GM12891 (cell line): Measurements from ENCODE around the gene CSH2.
"Not testable (repeated sequence)": the region's sequence is repeated elsewhere in the genome, so short reads cannot be mapped to it uniquely, and the experiment has no call there.

Experiments
- DNase-seq: peaks from one replicate; pipeline ENCODE4 v3.0.0; 2011; ENCODE audit warnings: low spot score; ENCODE audit not compliant: insufficient read length
- FAIRE-seq: peaks from 2 replicates; lab custom pipeline; 2011; peaks lifted over from hg19 to GRCh38; lab: Jason Lieb, UNC
- PAX5 ChIP-seq: IDR thresholded peaks from 2 replicates; pipeline ENCODE4 v1.6.1; 2011; ENCODE audit warnings: low read length, moderate library complexity, mild to moderate bottlenecking; ENCODE audit not compliant: insufficient read depth, severe bottlenecking
- POLR2A ChIP-seq: IDR thresholded peaks from 2 replicates; pipeline ENCODE4 v1.6.1; 2011; ENCODE audit warnings: low read depth, low read length, control low read depth
- POLR2AphosphoS5 ChIP-seq: IDR thresholded peaks from 2 replicates; pipeline ENCODE4 v1.6.1; 2011; ENCODE audit warnings: low read depth, low read length, control low read depth
- POU2F2 ChIP-seq: IDR thresholded peaks from 2 replicates; pipeline ENCODE4 v1.6.1; 2011; ENCODE audit warnings: low read depth, mild to moderate bottlenecking, control low read depth, low read length, moderate library complexity
- SPI1 ChIP-seq: IDR thresholded peaks from 2 replicates; pipeline ENCODE4 v1.6.1; 2011; ENCODE audit warnings: low read depth, low read length, control low read depth
- TAF1 ChIP-seq: IDR thresholded peaks from 2 replicates; pipeline ENCODE4 v1.6.1; 2011; ENCODE audit warnings: low read depth, low read length, control low read depth

Gene CSH2

DNA sequence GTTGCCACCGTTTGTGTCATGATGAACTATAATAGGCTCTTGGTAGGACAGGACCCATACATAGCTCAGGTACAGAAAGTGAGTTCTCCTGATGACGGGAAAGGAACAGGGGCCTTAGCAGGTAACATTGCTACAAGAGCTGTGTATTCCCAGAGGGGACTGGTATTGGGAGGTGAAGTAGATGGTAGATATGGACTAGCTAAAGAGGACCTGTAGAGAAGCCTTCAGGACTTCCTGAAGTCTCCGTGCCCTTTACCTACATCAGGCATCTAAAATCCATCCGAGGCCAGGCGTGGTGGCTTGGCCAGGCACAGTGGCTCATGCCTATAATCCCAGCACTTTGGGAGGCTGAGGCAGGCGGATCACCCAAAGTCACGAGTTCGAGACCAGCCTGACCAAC is 18.3 kb downstream of the CSH2 start:
- FAIRE-seq (no peak), DNase-seq (no peak)
- TF ChIP-seq POU2F2 (no peak), POLR2A (no peak), POLR2AphosphoS5 (no peak), PAX5 (no peak), TAF1 (no peak), SPI1 (no peak)

DNA sequence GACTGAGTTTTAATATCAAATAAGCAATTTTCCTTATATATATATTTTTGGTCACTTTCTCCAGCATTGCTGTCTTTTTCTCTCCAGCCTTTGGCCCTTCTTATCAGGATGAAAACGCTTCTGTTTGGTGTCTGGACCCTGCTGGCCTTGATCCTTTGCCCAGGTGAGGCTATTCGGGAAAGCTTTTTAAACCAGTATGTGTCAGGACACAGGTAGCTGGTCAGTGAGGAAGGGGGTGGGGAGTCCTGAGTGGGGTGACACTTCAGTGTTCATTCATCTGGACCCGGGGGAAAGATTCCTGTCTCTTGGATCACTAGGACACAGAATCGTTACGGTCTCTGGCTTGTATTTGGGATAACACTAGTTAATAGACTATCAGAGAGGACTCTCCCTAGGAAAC is 18.8 kb downstream of the CSH2 start:
- no peak for TF ChIP-seq PAX5
- no peak for TF ChIP-seq POLR2AphosphoS5
- no peak for TF ChIP-seq TAF1
- TF ChIP-seq SPI1: no peak
- TF ChIP-seq POU2F2: no peak
- TF ChIP-seq POLR2A: no peak
- FAIRE-seq: no peak
- DNase-seq: no peak

DNA sequence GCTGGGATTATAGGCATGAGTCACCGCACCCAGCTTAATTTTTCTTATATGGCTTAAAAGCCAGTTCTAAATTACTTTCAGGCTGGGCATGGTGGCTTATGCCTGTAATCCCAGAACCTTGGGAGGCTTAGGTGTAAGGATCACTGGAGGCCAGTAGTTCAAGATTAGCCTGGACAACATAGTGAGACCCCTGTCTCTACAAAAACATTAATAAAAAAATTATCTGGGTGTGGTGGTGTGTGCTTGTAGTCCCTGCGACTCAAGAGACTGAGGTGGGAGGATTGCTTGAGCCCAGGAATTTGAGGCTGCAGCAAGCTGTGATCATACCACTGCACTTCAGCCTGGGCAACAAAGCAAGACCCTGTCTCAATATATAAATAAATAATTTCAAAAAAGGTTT is 20.2 kb downstream of the CSH2 start:
- FAIRE-seq: no peak
- TF ChIP-seq TAF1 (no peak), POU2F2 (no peak), PAX5 (no peak), POLR2AphosphoS5 (no peak), SPI1 (no peak), POLR2A (no peak)
- DNase-seq: no peak

DNA sequence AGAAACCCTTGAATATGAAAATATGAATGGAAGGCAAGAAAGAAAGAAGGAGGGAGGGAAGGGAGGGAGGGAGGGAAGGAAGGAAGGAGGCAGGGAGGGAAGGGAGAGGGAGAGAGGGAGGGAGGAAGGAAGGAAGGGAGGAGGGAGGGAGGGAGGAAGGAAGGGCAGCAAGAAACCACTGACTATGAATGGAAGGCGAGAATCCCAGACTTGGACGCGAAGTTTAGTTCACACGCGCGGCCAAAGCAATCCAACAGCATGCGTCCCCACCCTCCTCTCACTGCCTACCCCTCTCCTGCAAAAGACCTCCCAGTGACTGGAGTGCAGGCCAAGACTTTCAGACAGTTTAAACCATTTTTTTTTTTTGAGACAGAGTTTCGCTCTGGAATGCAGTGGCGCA is 23.1 kb downstream of the CSH2 start:
- TF ChIP-seq PAX5: no peak
- TF ChIP-seq TAF1: no peak
- TF ChIP-seq POLR2A: no peak
- no peak for TF ChIP-seq SPI1
- TF ChIP-seq POU2F2: no peak
- TF ChIP-seq POLR2AphosphoS5: no peak
- DNase-seq (no peak), FAIRE-seq (no peak)

DNA sequence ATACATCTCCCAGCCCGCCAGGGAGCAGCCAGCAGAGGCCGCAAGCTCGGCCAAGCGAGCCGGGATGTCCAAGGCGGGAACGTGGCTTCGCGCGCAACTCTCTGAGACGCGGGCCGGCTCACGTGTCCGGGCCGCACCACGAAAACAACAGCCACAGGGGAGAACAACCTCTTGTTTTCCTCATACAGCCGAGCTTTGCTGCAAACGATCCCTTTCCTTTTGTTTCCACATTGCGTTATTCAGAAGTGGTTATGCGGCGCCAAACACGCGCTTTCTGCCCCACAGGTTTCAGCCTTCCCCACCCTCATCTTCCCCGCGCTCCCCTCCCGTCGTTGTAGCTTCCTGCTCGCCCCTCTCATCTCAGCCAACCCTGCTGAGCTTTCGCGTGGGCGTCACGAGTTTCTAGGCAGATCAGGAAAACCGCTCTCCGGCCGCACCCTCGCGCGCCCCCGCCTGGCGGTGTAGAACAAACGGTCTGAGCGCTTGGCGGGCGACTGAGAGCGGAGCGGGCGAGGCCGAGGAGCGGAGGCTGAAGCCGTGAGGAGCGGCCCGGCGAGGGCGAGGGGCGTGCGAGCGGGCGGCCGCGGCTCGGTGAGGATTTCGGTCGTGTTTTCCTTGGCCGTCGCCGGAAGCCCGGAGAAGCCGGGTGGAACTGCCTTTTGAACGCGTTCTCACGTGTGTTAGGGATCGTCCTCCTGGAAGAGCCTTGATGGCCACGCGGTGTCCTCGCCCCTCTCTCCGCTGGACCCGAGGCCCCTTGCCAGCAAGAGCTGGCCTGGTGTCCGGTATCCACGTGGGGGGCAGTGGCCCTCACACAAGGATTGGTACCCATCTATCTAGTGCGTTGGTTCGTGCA is 24.4 kb downstream of the CSH2 start:
- FAIRE-seq: peak; percentile 91
- TF ChIP-seq TAF1 (no peak), POU2F2 (peak; percentile 74; the same call in 1 of the 2 replicates), SPI1 (no peak), PAX5 (peak; percentile 59), POLR2A (no peak), POLR2AphosphoS5 (no peak)
- DNase-seq: peak; percentile 97

DNA sequence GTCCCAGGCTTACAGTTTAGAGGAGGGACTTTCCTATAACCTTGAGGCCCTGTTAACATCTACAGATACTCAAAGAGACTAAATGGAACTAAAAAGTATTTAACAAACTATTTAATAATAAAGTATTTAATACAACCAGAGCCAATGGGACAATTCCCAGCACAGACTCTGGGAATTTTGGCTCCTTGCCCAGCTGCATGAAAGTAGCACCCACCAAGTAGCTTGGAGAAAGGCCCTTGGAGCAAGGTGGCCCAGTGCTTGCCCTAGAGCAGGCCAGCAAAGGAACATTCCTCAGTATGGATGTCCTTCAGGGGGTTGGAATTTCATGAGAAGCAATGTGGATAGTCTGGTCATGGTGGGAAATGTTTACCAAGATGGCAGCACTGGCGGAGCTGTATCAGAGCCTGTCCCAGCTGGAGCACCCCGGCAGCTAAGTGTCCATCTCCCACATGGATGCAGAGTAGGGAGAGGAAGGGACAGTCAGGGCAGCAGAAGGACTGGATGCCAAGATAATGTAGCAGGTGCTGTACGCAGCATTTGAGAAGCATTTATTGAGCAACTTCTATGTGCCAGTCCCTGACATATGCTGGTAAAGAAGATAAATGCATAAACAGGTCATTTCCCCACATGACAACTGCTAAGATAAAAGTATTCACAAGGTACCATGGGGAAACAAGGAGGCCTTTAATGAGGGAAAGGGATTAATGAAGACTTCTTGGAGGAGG is 25.8 kb downstream of the CSH2 start:
- no peak for FAIRE-seq
- TF ChIP-seq POU2F2 (no peak), POLR2A (no peak), PAX5 (no peak), TAF1 (no peak), POLR2AphosphoS5 (no peak), SPI1 (no peak)
- no peak for DNase-seq

DNA sequence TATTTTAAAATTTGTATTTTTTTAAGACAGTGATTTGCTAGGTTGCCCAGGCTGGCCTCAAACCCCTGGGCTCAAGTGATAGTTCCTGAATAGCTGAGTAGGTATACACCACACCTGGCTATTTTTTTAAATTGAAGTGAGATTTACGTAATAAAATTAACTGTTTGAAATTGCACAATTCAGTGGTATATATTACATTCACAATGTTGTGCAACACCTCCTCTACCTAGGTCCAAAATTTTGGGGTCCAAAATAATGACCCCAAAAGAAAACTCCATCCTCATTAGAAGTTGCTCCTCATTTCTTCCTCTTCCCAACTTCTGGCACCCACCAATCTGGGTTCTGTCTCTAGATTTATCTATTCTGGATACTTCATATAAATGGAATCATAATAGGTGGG is 28.0 kb downstream of the CSH2 start:
- DNase-seq (no peak), FAIRE-seq (no peak)
- no peak for TF ChIP-seq TAF1
- no peak for TF ChIP-seq POU2F2
- TF ChIP-seq PAX5: no peak

DNA sequence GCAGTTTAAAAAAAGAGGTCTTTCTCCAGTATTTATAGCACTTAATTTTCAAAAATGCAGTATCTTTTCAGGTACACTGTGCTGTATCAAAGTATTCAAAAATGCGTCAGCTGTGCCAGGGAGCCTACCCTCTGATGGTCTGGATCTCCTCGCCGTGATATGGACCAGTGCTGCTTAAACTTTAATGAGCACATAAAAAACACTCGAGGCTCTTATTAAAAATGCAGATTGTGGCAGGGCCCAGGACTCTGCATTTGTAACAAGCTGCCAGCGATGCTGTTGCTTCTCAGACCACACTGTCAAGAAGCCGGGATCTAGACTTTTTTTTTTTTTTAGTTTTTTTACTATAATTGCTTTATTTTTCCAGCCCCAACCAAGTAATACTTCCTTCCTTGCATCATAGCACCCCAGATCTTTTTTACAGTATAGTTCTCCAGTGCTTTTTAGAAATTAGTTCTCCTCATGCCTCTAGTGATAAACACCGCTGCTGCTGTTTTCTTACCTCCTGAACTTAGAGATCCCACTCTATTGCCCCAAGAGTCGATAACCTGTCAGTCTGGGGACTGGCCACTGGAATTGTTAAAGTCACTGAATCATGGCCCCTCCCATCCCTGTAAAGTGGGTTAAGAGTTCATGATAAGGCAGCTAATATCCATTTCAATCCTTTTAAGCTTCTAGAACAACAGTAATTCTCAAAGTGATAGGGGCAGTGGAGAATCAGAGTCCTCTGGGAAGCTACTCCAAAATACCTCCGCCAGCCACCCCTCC is 29.4 kb downstream of the CSH2 start:
- TF ChIP-seq POLR2A (no peak), POLR2AphosphoS5 (no peak), TAF1 (no peak)
- no peak for FAIRE-seq
- no peak for DNase-seq

DNA sequence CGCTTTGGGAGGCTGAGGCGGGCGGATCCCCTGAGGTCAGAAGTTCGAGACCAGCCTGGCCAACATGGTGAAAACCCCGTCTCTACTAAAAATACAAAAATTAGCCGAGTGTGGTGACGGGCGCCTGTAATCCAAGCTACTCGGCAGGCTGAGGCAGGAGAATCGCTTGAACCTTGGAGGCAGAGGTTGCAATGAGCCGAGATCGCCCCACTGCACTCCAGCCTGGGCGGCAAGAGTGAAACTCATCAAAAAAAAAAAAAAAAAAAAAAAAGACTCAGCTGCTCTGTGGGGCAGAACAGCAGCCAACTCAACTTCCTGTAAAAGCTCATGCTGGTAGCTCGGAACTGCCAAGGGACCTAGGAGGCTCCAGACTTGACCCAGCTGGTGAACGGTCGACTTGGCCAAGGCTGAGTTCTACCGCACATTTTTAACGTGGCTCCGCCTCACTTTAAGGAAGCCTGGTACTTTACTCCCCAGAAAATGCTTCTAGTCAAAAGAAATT is 30.0 kb downstream of the CSH2 start:
- DNase-seq, FAIRE-seq: not testable (repeated sequence)
- TF ChIP-seq TAF1: peak; percentile 74; the same call in 1 of the 2 replicates
